HG03442 (cell line): ENCODE data around the gene SEC24C.

Experiments
- ATAC-seq: cut with Tn5 transposase; IDR thresholded peaks from one replicate; pipeline ENCODE4 v1.9.1; 2021; ENCODE audit warnings: mild to moderate bottlenecking, moderate library complexity; ENCODE audit not compliant: unreplicated experiment

The SEC24C gene

GRCh38 chr10:73809061-73809818 is 65.1 kb downstream of the SEC24C start:
- no peak for ATAC-seq

DNA sequence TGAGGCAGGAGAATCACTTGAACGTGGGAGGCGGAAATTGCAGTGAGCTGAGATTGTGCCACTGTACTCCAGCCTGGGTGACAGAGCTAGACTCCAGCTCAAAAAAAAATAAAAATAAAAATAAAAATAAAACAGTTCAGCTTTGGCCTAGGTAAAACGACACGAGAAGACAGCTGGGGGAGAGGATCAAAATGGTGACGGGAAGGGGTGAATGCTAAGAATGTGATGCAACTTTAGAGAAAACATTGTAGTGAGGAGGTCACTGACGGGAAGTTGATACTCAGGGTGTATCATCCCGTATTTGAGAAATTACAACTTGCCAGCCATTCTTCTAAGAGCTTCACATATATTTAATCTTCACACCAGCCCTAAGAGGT is 66.2 kb downstream of the SEC24C start:
- ATAC-seq, result no peak

GRCh38 chr10:73810735-73811465 is 66.7 kb downstream of the SEC24C start:
- ATAC-seq, result peak; percentile 27

DNA sequence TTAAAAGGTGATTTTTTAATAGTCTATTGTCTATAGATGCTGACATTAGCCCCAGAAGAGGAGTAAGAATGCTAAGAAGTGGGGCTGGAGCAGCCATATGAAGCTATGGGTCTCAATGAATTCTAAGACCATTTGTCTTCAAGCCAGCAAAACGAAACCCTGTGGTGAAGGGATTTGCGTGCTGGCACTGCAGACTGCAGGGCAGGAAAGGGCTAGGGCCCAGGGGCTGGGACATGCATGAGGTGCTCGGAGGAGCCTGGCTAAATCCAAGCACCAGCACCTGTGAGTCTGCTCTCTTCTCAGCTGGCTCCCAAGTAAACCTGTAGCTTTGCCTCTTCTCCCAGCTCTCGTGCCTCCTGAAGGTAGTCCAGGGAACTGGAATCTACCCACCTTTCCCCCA is 68.5 kb downstream of the SEC24C start:
- ATAC-seq, result no peak

DNA sequence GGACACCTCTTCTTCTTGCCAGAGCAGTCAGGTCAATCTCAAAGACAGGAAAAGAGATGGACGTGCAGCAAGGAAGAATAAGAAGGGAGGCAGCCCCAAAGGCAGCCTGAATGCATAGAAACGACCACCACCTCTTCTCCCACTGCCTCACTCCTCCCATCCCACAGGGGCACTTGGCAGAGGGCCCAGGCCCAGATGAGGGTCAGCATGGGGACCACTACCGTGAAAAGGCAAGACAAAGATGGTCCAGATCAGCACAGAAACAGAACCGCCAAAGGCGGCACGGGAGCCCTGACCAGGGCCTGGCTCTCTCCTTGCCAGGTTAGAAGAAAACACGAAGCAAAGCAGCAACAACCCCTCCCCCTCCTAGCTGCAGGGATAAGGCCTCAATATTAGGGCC is 69.2 kb downstream of the SEC24C start:
- no peak for ATAC-seq

- ATAC-seq, result no peak
These were observed 70.2 kb downstream of the SEC24C start for GRCh38 chr10:73814276-73814895.

- ATAC-seq, result no peak
These were observed 70.9 kb downstream of the SEC24C start for GRCh38 chr10:73814896-73815718.

DNA sequence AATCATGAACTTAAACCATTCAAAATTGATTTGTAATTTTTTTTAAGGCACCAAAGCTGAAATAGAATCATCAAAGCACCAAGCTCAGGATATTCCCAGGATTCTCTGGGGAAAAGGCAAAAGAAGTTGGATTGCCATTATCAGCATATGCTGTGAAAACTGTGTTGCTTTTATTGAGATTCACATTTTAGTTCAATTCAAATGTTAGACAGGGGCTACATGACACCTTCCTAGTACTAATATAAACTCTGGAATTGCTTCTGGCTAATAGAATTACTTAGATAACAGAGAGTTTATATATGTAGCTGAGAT is 71.5 kb downstream of the SEC24C start:
- ATAC-seq, result no peak

DNA sequence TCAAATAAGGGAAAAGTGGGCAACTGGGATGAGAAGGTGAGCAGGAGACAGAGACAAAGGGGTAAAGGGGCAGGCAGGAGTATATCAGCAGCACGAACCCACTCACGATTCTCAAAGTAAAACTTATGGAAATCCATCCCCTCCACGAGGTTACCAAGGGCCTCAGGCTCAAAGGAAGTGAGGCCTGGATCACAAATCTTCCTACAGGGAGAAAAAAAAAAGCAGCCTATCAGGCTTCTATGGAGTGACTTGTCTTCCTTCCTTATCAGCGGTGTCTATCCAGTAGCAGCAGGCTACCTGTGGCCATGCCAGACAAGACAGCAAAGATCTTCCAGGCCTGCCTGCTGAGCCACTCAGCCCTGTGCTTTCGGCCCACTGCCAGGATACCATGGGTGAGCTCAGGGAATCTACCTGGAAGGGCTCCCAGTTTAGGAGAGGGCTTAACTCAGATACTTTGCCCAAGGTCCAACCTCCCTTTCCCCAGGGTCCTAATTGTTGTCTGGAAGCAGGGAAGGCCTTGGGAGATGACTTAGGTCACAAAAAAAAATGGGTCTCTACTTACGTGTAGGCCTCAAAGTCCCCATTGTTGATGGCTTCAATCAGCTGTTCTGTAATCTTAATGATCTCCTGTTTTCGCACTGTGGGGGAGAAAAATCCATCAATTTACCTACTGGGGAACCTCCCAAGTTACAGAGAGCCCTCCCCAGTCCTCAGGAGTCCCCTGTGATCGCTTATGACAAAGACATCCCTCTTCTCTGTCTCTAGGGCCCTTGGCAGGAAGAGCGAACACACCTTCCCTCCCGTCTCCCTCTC is 73.0 kb downstream of the SEC24C start:
- no peak for ATAC-seq

DNA sequence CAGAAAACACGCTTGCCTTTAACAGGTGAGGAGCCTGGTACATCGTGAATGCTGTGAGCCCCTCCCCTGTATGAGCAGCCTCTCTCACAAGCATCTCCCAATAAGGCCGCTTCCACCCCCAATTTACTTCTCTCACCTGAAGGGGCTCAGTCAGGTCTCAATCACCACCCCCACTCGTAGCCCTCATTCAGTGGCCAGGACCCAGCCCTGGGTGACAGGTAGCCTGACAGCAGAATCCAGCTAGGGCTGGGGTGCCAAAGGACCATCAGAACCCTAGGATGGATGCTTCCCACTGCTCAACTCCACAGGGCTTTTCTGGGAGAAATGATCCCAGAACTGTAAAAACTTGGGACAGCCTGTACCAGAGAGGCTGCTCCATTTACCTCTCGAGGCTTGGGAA is 73.7 kb downstream of the SEC24C start:
- ATAC-seq, result no peak

DNA sequence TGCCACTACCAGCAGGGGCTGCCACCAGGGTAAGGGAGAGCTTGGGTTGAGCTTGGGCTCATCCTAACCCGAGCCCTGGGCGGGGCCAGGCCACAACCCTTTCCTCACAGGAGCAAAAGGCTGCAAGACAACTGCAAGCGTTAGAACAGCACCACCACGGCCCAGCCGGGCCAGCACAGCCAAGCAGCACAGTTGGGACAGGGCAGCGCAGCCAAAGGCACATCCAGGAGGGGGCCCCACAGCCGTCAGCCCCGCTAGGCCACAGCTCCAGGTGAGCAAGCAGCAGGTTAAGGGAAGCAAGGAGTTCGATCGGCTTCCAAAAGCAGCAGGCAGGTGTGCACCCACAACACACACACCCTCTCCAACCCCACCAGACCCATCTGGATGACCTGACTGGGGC is 74.2 kb downstream of the SEC24C start:
- no peak for ATAC-seq

- no peak for ATAC-seq
These were observed 74.9 kb downstream of the SEC24C start for GRCh38 chr10:73819081-73819480.

DNA sequence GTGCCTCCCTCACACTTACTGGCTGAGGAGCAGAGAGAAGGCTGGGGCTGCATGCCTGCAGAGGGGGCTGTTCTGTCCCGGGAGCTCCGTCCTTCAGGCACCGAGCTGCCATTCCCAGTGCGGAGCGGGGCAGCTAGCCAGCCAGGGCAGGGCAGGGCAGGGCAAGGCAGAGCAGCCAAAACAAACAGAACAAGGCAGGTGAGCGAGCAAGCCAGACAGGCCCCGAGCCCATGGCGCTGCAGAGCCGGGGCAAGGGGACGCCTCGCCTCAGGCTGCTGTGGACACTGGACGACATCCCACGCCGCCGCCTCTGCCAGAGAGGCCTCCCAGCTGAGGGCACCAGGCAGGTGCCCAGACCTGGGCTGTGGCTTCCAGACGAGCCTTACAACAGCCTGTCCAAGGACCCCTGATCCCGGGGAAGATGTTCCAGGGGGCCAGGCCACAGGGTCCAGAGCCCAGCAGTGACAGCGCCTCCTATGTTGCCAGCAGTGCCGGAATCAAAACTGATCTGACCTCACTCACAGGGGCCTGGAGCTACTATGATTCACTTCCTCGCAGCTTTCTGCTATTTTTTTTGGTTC is 75.4 kb downstream of the SEC24C start:
- ATAC-seq, result no peak
